HEK293 (cell line): ENCODE data around the gene LAMA2.
A peak's percentile ranks its signal among the peaks of the same experiment; 100 is the strongest.

Experiments
- CTCF ChIA-PET: fragments of 350-600 bp; formaldehyde crosslinking; extraction: SDS; loops from one replicate; lab custom pipeline; 2021; ENCODE audit warnings: antibody characterized with exemption; lab: Yijun Ruan, JAX
- POLR2A ChIA-PET: fragments of 300-600 bp; formaldehyde crosslinking; extraction: SDS; loops from one replicate; lab custom pipeline; 2020; ENCODE audit warnings: antibody characterized with exemption, inconsistent platforms; lab: Yijun Ruan, JAX
- H3K27ac ChIP-seq: fragments of 200-500 bp; sonication (Bioruptor generic); 2 replicates; pipeline ENCODE4 v1.5.1; 2014; ENCODE audit warnings: low read depth, low read length, control low read depth, inconsistent platforms; ENCODE audit errors: extremely low read depth
- H3K36me3 ChIP-seq, 2 experiments: fragments of 200-500 bp in 1 of 2; sonication (Bioruptor generic) in 1 of 2; 1 replicate in 1 of 2; 2 replicates in 1 of 2; pipeline ENCODE4 v1.5.1; 2014 to 2017; ENCODE audit warnings: inconsistent platforms in 2 of 2, low read length in 2 of 2; ENCODE audit not compliant: control insufficient read depth in 2 of 2, insufficient read depth in 1 of 2
- H3K4me1 ChIP-seq: fragments of 200-500 bp; sonication (Bioruptor generic); 2 replicates; pipeline ENCODE4 v1.5.1; 2014; ENCODE audit warnings: mild to moderate bottlenecking, low read length, inconsistent platforms; ENCODE audit not compliant: control insufficient read depth, insufficient read depth
- H3K4me3 ChIP-seq: 2 replicates; pipeline ENCODE4 v1.5.1; 2011; ENCODE audit warnings: low read depth, mild to moderate bottlenecking, control low read depth, low read length, moderate library complexity
- H3K9me3 ChIP-seq: fragments of 200-500 bp; sonication (Bioruptor generic); 2 replicates; pipeline ENCODE4 v1.5.1; 2014; ENCODE audit warnings: low read depth, low read length, inconsistent platforms; ENCODE audit not compliant: control insufficient read depth, insufficient read depth
- ATF2 ChIP-seq: fragments of 450-650 bp; formaldehyde crosslinking; IDR thresholded peaks from 2 replicates; pipeline ENCODE4 v1.5.1; 2016; ENCODE audit warnings: missing biosample characterization, missing genetic modification characterization, low read depth
- HOXA7 ChIP-seq: sonication (generic); formaldehyde crosslinking; IDR thresholded peaks from 2 replicates; pipeline ENCODE4 v1.8.1; 2022; ENCODE audit warnings: missing genetic modification reagents, borderline replicate concordance
- KLF10 ChIP-seq: fragments of 450-650 bp; IDR thresholded peaks from 2 replicates; pipeline ENCODE4 v1.5.1; 2018; ENCODE audit warnings: missing biosample characterization, mild to moderate bottlenecking, missing genetic modification characterization
- KLF7 ChIP-seq: fragments of 450-650 bp; formaldehyde crosslinking; IDR thresholded peaks from 2 replicates; pipeline ENCODE4 v1.5.1; 2016; ENCODE audit warnings: missing biosample characterization, missing genetic modification characterization, borderline replicate concordance
- MZF1 ChIP-seq: fragments of 450-650 bp; formaldehyde crosslinking; IDR thresholded peaks from 2 replicates; pipeline ENCODE4 v1.5.1; 2017; ENCODE audit warnings: missing biosample characterization, missing genetic modification characterization, borderline replicate concordance
- PRDM4 ChIP-seq: fragments of 450-650 bp; formaldehyde crosslinking; IDR thresholded peaks from 2 replicates; pipeline ENCODE4 v1.5.1; 2017; ENCODE audit warnings: missing biosample characterization, missing genetic modification characterization
- SALL2 ChIP-seq: fragments of 450-650 bp; formaldehyde crosslinking; IDR thresholded peaks from 2 replicates; pipeline ENCODE4 v1.5.0; 2017; ENCODE audit warnings: missing biosample characterization, mild to moderate bottlenecking, missing genetic modification characterization, borderline replicate concordance
- SETDB1 ChIP-seq: IDR thresholded peaks from one replicate; pipeline ENCODE4 v1.6.1; 2017; ENCODE audit warnings: mild to moderate bottlenecking, low read length, moderate library complexity, mixed read lengths; ENCODE audit not compliant: insufficient read length
- ZBTB21 ChIP-seq: fragments of 450-650 bp; formaldehyde crosslinking; IDR thresholded peaks from 2 replicates; pipeline ENCODE4 v1.5.1; 2017; ENCODE audit warnings: missing biosample characterization, missing genetic modification characterization
- ZFHX2 ChIP-seq: fragments of 450-650 bp; formaldehyde crosslinking; conservative IDR thresholded peaks from 2 replicates; pipeline ENCODE4 v1.5.1; 2016; ENCODE audit warnings: missing biosample characterization, missing genetic modification characterization
- ZNF169 ChIP-seq: fragments of 450-650 bp; formaldehyde crosslinking; IDR thresholded peaks from 2 replicates; pipeline ENCODE4 v1.5.1; 2016; ENCODE audit warnings: missing biosample characterization, missing genetic modification characterization
- ZNF175 ChIP-seq: fragments of 450-650 bp; formaldehyde crosslinking; IDR thresholded peaks from 2 replicates; pipeline ENCODE4 v1.5.1; 2016; ENCODE audit warnings: missing biosample characterization, missing genetic modification characterization
- ZNF24 ChIP-seq: fragments of 450-650 bp; formaldehyde crosslinking; IDR thresholded peaks from 2 replicates; pipeline ENCODE4 v1.5.1; 2016; ENCODE audit warnings: missing biosample characterization, missing genetic modification characterization
- ZNF341 ChIP-seq: fragments of 450-650 bp; formaldehyde crosslinking; IDR thresholded peaks from 2 replicates; pipeline ENCODE4; 2016; ENCODE audit warnings: low read depth, missing biosample characterization, missing genetic modification characterization
- ZNF362 ChIP-seq: fragments of 450-650 bp; formaldehyde crosslinking; IDR thresholded peaks from 2 replicates; pipeline ENCODE4 v1.5.1; 2016; ENCODE audit warnings: missing biosample characterization, missing genetic modification characterization
- ZNF398 ChIP-seq: fragments of 450-650 bp; formaldehyde crosslinking; IDR thresholded peaks from 2 replicates; pipeline ENCODE4 v1.5.1; 2017; ENCODE audit warnings: missing biosample characterization, missing genetic modification characterization
- ZNF473 ChIP-seq: fragments of 450-650 bp; formaldehyde crosslinking; IDR thresholded peaks from 2 replicates; pipeline ENCODE4 v1.5.1; 2017; ENCODE audit warnings: missing biosample characterization, missing genetic modification characterization
- ZNF571 ChIP-seq: fragments of 450-650 bp; formaldehyde crosslinking; IDR thresholded peaks from 2 replicates; pipeline ENCODE4 v1.5.0; 2017; ENCODE audit warnings: missing biosample characterization, missing genetic modification characterization
- ZNF596 ChIP-seq: fragments of 450-650 bp; IDR thresholded peaks from 2 replicates; pipeline ENCODE4 v1.5.0; 2018; ENCODE audit warnings: missing biosample characterization, mild to moderate bottlenecking, missing genetic modification characterization, moderate library complexity
- ZNF677 ChIP-seq: fragments of 450-650 bp; IDR thresholded peaks from 2 replicates; pipeline ENCODE4 v1.5.0; 2018; ENCODE audit warnings: missing biosample characterization, mild to moderate bottlenecking, missing genetic modification characterization, moderate library complexity
- ZNF707 ChIP-seq: fragments of 450-650 bp; formaldehyde crosslinking; IDR thresholded peaks from 2 replicates; pipeline ENCODE4 v1.5.1; 2016; ENCODE audit warnings: missing biosample characterization, missing genetic modification characterization
- ZNF768 ChIP-seq: fragments of 450-650 bp; formaldehyde crosslinking; IDR thresholded peaks from 2 replicates; pipeline ENCODE4 v1.5.1; 2018; ENCODE audit warnings: missing biosample characterization, mild to moderate bottlenecking, missing genetic modification characterization
- ZNF777 ChIP-seq: fragments of 450-650 bp; formaldehyde crosslinking; IDR thresholded peaks from 2 replicates; pipeline ENCODE4 v1.5.1; 2017; ENCODE audit warnings: missing biosample characterization, missing genetic modification characterization, borderline replicate concordance
- ZNF837 ChIP-seq: fragments of 450-650 bp; formaldehyde crosslinking; IDR thresholded peaks from 2 replicates; pipeline ENCODE4 v1.5.1; 2016; ENCODE audit warnings: missing biosample characterization, missing genetic modification characterization

LAMA2 gene

GRCh38 chr6:129264480-129265045 is 381.6 kb downstream of the LAMA2 start:
- no peaks in the 10 kb centered on the region for H3K36me3 ChIP-seq
- H3K4me3 ChIP-seq: no peak overlapping the region
- no peaks in the 10 kb centered on the region for H3K9me3 ChIP-seq
- H3K27ac ChIP-seq: no peak overlapping the region
- H3K4me1 ChIP-seq: no peaks in the 10 kb centered on the region; the same call in 1 of the 2 replicates
- POLR2A ChIA-PET: no interaction called here
- TF ChIP-seq ZNF24: no peak
- no peak for TF ChIP-seq ZFHX2 (tag by site-specific recombination)
- TF ChIP-seq ZNF677 (tag by site-specific recombination): no peak
- no peak for TF ChIP-seq ZNF169
- TF ChIP-seq ZNF571 (tag by site-specific recombination): no peak
- CTCF ChIA-PET: interaction anchor here (0.7 kb wide), 1 partner anchor 407 kb away, joined by 4 read pairs; no protein-coding TSS in a partner anchor

- Histone ChIP-seq H3K36me3 (no peaks in the 10 kb centered on the region), H3K27ac (no peak overlapping the region), H3K4me1 (no peaks in the 10 kb centered on the region; the same call in 1 of the 2 replicates), H3K9me3 (no peaks in the 10 kb centered on the region), H3K4me3 (no peak overlapping the region)
- ChIA-PET POLR2A (no interaction called here), CTCF (interaction anchor here (1.0 to 1.4 kb wide), 2 partner anchors 14 to 459 kb away, joined by 3 to 9 read pairs; no protein-coding TSS in a partner anchor)
- peak; percentile 70; the same call in 1 of the 2 replicates for TF ChIP-seq ATF2
- TF ChIP-seq HOXA7 (CRISPR knock-in tag): no peak
- TF ChIP-seq ZNF362 (tag by site-specific recombination): no peak
- 0 out of 2 replicates have a peak, but pooled peaks have one; percentile 11 for TF ChIP-seq ZBTB21 (tag by site-specific recombination)
- no peak for TF ChIP-seq SALL2
- TF ChIP-seq ZNF398 (tag by site-specific recombination): no peak
Measured at GRCh38 chr6:129267028-129267427, 384.1 kb downstream of the LAMA2 start.

- Histone ChIP-seq H3K4me3 (no peak overlapping the region), H3K9me3 (no peaks in the 10 kb centered on the region), H3K4me1 (no peaks in the 10 kb centered on the region), H3K36me3 (no peaks in the 10 kb centered on the region), H3K27ac (no peak overlapping the region)
- ChIA-PET CTCF (interaction anchor here (0.8 to 1.0 kb wide), 2 partner anchors 10 to 17 kb away, joined by 3 read pairs; no protein-coding TSS in a partner anchor), POLR2A (no interaction called here)
- TF ChIP-seq ZNF341 (no peak), ZNF707 (tag by site-specific recombination) (no peak), ZNF596 (tag by site-specific recombination) (no peak), ZNF175 (tag by site-specific recombination) (no peak), PRDM4 (tag by site-specific recombination) (no peak), ZNF768 (tag by site-specific recombination) (no peak), MZF1 (no peak), ZNF473 (no peak), SETDB1 (no peak), ZNF777 (tag by site-specific recombination) (no peak), ZNF837 (tag by site-specific recombination) (no peak), KLF10 (tag by site-specific recombination) (no peak), KLF7 (no peak)
Measured at GRCh38 chr6:129269076-129269475, 386.1 kb downstream of the LAMA2 start.
